HG03045 (cell line): ENCODE data around the gene TESMIN.

Source experiments
- ATAC-seq: cut with Tn5 transposase; IDR thresholded peaks from one replicate; pipeline ENCODE4 v1.9.1; 2021; ENCODE audit warnings: mild to moderate bottlenecking, moderate library complexity; ENCODE audit not compliant: unreplicated experiment

TESMIN gene

DNA sequence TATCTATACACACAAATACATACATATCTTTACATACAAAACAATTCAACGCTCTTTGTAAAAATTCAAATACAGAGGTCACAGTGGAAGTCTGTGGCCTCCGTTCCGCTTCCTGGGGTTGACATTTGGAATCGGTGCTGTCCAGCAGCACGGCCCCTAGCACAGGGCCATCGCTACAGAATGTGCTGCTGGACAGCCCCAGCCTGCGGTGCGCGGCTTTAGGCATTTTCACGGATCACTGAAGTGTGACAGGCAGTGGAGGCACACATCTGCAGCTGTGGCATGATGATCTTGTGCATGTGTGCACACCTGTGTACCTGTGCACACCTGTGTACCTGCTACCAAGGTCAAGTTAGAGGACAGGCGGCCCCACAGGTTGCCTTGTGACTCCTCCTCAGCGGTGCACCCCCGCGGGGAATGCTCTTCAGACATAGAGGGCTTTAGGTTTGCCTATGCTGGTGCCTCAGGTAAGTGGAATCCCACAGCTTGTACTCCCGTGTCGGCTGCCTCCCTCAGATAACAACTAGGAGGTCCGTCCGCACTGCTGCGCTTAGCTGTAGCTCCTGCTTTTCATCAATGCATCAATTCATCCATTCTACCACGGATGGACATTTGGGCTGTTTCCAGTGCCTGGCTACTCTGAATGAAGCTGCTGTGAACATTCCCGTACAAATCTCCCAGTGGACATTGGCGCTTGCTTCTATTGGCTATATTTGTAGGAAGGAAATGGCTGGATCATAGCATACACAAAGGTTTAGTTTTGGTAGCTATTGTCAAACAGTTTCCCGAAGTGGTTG is 37.1 kb downstream of the TESMIN start:
- ATAC-seq: no peak

DNA sequence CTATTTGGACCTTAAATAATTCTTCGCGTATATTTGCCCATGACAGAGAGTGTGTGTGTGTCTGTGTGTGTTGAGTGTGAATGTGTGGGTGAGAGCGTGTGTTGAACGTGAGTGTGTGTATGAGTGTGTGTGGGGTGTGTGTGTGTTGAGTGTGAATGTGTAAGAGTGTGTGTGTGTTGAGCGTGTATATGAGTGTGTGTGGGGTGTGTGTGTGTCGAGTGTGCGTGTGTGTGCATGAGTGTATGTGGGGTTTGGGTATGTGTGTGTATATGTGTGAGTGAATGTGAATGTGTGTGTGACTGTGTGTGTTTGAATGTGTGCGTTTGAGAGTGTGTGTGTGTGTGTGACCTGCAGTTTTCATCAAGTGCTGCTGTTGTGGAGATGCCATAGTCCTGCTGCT is 40.2 kb downstream of the TESMIN start:
- no peak for ATAC-seq

DNA sequence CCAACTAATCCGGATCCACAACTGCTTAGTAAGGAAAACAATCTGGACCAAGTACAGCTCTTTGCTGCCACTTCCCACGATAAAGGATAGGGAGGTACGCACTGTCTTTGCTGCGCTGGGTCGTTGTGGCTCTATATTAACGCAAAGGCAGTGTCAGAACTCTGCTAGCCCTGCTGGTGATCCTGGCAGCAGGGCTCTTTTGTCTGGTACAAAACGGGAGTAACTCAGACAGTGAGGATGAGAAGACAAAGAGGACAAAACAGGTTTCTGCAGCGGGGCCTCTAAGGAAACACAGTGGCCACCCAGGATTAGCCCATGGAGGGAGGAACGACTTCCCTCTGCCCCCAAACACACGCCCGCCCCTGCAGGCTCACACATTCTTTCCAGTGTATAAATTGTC is 40.9 kb downstream of the TESMIN start:
- no peak for ATAC-seq

DNA sequence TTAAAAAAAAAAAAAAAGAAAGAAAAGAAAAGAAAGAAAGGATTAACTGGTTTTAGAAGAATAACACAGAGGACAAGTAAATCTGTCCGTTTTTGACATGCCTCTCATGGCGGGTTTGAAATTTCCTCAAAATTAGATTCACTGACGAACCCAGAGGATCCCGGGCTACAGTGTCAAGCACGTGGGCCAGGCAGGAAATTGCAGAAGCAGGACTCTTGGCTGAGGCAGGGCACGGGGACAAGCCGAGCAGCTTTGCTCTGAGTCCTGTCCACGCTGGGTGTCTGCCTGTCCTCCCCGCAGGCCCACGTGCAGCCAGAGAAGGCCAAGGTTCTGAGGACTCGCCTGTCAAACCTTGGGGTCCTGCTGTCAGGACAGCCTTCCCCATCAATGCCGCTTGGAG is 42.3 kb downstream of the TESMIN start:
- no peak for ATAC-seq

DNA sequence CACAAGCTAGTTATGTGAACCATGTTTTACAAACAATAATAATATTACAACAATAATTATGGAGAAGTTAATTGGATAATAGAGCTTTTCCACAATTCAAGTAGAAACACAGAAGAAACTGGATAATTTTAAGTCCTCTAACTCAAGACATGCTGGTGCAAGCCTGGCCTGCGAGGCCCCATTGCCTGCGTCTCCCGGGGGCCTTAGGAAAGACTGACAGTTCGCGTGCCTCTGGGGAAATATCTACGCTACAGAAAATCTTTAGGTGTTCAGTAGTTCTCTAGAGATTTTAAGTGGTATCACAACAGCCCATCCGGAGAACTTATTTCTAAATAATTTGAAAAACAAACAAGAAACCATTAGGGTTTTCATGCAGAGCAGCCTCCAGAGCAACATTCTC is 43.8 kb downstream of the TESMIN start:
- no peak for ATAC-seq

DNA sequence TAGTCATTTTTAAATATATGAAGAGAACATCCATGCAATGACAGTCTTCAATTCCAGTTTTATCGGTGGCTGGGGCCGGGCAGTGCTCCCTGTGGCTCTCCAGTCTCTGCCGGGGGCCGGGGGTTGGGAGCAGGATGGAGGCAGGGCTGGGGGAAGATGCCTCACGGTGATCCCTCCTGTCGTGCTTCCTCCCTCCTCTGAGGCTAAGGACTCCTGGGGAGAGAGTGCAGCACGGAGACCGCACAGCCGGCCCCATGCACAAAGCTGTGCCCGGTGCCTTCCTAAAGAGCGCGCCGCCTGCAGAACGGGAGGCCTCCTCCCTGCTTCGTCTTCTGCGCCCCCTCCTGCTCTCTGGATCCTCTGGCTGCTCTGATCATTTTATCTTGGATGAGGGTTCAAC is 46.4 kb downstream of the TESMIN start:
- no peak for ATAC-seq

DNA sequence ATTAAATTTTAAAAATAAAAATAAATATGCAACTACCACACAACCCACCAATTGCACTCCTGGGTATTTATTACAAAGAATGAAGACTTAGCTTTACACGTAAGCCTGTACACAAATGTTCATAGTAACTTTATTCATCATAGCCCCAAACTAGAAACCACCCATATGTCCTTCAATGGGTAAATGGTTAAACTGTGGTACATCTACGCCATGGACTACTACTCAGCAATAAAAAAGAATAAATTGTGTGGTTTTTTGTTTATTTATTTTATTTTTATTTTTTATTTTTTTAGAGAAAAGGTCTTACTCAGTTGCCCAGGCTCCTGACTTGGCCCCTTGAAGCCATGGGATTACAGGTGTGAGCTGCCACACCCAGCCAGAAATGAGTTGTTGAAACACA is 52.3 kb downstream of the TESMIN start:
- no peak for ATAC-seq

DNA sequence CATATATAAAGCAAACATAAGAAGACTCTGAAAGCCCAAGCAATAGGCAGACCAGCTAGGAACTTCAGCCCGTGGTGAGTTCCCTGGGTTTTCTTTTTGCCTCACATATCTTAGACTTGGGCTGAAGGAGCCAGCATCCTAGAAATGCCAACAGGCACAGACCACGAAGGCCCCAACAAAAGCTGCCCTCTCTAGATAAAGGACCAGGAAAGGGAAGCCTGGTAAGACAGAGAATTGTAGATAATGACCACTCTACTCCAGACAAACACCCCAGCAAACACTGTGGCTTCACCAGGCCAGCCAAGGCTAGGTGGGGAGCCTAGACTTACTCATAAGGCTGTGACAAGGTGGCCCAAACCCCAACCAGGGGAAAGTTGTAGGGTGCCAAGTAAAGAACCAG is 55.8 kb downstream of the TESMIN start:
- ATAC-seq: no peak

DNA sequence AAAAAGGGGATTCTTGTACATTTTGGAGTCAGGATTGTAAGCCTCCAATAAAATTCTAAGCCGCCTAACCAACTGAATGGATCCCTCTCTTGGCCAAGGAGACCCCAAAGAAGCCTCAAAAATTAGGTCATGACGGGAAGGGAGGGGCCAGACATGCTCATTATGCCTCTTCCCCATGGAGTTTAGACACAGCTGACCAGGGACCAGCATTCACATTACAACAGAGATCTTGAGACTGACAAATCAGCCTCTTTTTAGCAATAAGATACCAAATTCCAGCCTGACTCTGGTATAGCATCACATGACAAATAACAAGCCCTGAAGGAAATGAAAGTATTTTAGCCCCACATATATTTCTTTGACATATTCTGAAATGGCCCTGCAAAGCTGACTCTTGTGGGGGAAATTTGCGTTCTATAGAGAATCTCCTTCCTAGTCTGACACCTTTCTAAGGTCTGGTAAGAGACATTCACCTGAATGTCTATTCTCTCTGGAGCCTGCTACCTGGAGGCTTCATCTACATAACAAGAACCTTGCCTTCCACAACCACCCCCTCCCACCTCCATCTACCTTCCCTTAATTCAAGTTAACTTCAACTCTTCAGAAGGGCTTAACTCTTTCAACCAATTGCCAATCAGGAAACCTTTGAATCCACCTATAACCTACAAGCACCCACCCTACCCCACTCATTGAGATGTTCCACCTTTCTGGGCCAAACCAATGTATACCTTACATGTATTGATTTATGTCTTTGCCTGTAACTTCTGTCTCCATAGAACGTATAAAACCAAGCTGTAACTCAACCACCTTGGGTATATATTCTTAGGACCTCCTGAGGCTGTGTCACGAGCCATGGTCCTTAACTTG is 56.7 kb downstream of the TESMIN start:
- ATAC-seq: no peak

DNA sequence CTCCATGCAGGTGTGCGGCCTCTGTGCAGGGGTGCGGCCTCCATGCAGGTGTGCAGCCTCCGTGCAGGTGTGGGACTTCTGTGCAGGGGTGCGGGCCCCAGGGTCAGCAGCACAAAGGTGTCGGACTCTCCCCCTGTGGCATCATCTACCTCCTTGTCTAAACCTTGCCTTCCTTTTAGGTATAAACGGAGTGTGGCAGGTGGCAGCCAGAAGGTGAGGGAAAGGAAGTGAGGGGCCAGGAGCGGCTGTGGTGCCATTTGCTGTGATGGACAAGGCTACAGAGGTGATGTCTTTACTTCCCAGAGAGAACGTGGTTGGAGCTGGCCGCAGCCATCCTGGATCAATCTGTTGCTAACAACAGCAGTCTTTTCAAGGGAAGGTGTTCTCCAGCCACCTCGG is 57.8 kb downstream of the TESMIN start:
- ATAC-seq: no peak

DNA sequence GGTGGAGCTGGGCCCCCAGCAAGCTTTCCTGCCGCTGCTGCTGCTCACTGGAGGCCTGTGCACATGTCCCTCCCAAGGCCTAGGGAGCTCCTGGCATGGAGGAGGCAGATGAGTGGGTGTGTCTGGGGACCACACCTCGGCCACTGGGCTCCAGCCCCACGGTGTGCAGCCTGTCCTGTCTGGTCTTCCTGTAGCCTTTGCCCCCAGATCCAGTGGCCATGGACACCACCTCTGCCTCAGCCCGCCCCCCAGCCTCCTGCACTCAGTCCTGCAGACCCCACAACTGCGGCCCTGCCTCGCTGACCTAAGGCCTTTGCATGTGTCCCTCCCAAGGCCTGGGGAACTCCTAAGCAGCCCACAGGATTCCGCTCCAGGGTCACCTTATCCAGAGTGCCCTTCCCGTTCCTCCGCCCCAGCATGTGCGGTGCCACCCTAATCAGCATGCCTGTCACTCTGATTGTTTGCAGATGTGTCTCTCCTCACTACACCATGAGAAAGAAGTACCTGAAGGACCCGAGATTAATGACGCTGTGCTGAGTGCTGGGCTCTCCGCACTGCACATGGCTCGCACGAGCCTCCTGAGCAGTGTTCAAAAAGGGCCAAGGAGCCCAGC is 58.3 kb downstream of the TESMIN start:
- ATAC-seq: no peak

DNA sequence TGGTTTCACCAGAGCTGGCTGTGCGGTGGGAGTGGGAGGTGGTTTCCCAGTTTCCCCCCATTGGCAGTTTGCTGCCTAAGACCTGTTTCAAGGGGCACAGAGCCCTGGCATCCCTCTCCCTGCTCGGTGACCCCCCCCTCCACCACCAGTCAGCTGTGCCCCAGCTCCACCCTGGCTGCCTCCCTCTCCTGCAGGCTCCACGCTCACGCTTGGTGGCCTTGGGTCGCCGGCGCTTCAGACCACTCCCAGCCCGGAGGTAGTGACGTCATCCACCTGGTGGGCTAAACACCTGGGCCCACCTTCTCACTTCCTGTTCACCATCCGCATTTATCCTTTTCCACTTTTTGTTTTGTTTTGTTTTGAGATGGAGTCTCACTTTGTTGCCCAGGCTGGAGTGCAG is 59.2 kb downstream of the TESMIN start:
- no peak for ATAC-seq

DNA sequence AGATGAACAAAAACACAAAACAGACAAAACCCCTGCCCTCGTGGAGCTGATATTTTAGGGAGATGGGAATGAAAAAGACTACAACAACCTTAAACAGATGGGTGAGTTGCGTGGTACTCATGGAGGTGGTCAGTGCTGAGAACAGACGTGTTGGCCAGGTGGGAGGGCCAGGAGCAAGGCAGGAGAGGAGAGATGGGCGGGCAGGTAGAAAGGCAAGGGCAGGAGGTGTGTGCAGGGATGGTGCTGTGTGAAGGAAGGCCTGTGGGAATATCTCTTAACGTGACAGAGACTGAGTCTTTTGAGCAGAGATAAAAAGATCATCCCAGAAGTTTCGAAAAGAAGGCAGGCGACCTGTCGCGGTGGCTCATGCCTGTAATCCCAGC is 59.9 kb downstream of the TESMIN start:
- no peak for ATAC-seq

DNA sequence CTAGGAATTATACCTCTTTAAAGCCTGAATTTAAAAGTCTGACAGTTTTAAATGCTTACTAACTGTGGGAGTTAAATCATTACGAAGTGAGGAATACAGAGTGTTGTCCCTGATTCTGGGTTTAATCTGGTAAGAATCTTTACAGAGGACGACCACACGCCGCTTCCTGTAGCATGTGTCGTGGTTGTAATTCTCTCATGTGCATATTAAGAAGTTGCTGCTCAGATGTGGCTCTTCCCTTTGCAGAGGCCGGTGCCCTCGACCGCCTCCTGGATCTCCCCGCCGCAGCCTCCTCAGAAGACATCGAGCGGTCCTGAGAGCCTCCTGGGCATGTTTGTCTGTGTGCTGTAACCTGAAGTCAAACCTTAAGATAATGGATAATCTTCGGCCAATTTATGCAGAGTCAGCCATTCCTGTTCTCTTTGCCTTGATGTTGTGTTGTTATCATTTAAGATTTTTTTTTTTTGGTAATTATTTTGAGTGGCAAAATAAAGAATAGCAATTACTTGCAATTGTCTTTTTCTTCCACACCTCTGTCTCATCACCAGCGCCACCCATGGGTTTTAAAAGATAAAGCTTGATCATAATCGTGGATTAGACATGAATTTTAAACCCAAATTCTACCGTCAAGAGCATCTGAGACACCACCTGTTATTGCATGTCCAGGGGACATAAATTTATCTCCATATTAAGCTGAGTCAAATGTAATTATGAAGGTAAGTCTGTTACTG is 60.5 kb downstream of the TESMIN start:
- no peak for ATAC-seq

DNA sequence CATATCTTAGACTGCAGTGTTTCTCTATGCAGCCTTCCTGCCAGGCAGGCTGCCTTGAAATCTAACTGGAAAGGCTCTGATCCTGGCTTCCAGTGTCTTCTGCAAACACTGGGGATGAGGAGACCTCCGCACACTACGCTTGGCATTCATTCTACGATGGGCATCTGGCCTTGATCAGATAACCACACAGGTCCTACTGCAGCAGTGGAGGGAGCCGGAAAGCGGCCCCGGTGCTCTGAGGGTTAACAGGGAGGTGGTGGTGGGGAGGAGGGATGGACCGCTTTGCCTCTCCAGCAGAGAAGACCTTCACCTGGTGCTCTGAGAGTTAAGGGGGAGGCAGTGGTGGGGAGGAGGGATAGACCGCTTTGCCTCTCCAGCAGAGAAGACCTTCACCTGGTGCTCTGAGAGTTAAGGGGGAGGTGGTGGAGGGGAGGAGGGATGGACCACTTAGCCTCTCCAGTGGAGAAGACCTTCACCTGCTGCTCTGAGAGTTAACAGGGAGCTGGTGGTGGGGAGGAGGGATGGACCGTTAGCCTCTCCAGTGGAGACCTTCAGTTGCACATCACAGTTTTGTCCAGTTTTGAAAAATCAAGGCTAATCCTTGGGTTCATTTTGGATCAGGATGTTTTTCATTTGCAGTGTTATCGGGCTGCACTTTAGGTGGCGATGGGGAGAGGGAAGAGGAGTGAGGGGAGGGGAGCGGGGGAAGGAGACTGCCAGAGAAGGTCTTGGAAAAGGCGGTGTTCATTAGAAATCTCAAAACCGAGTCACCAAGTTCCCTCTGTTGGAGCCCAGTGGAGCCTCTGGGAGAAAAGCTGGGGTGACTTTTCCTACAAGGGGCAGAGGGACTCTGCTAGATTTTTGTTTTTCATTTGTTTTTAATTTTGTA is 61.3 kb downstream of the TESMIN start:
- no peak for ATAC-seq

DNA sequence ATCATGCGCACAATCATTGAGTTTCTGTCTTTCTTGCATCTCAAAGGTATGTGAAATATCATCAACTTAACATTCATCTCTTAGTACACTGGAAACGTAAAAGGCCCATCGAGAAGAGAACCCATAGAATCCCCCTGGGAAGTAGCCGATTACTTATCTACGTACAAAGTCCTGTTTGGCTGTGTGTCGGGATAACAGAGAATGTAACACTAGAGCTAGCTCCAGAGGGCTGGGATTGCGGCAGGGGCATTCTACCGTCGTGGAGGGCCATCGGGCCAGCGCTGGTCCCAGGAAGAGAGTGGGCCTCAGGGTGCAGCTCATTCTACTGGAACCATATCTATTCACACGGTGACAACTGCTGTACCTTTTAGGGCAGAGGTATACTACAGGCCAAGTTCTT is 62.4 kb downstream of the TESMIN start:
- no peak for ATAC-seq

DNA sequence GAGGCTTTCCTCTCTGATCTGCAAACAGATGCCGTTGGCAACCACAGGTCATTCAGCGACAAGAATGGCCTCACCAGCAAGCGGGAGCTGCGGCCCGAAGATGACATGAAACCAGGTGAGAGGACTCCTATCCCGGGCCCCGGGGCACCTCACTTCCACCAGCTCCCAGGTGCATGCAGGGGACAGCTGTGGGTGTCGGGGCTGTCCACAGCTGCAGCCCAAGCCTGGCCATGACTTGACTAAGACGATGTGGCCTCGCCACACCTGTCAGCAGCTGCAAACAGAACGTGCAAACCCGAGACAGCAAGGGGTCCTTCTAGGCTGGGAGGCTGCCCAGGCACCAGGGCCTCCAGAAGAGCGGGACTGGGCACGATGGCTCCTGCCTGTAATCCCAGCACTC is 63.3 kb downstream of the TESMIN start:
- ATAC-seq: no peak

DNA sequence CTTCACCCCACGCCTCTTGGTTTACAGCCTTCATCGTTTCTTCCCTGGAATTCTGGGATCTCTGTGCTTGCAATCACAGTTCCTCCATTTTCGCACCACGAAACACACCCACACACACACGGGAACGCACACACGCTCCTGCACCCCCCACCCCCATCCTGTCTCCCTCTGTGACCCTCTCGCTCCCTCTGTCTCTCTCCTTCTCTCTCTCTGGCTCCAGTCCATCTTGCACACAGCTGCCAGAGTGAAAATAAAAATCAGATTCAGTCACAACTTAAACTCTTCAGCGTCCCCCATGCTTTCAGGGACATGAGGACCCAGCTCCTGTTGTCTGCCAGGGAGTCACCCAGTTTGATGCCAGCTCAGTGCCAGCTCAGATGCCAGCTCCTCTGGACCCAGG is 64.0 kb downstream of the TESMIN start:
- no peak for ATAC-seq

DNA sequence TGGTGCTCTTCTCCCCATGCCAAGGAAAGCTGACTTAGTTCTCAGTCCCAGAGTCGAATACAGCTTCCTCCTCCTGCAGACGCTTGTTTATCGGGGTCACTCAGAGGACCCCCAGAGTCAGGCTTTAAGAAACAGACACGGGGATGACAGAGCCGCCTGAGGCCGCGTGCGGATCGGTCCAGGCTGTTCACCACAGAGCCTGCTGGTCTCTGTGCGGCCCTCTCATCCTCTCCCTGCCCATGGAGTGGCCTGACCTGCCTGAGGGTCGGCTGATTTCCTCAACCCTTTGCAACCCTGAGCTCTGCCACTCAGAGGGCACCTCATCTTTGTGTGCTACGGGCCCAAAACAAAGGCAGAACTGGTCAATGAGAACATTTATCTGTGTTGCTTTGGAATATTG is 64.8 kb downstream of the TESMIN start:
- ATAC-seq: no peak

DNA sequence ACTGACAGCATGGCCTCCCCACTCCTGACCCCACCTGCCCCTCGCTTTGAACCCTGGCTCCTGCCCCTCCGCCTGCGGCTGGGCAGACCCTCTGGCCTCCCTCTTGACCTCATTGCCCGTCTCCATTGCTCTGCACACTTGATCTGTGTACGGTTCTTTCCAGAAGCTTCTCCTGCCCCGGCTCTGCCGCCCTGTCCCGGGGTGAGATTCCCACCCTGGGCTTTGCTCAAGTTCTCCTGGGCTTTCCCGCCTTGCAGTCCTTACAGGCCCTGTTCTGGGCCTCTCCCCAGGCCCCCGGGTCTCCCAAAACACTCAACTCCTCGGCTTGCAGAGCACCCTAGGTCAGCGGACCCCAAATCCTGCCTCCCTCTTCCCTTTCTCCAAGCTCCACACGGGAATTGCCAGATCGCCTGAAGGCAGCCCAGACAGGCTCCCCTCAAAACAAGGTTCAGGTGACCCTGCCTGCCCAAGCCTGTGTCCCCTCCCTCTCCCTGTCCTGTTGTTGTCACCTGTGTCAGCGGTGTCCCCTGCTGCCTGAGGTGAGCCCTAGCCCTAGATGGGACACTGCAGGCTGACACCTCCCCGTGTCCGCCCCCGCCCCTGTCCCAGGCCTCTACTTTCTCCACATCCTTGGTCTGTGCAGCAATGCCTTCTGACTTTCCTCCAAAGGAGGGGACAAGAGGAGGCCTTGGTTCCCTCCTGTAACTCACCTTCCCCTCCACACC is 65.5 kb downstream of the TESMIN start:
- ATAC-seq: no peak
